Glomerular visceral epithelial cell (primary cell): Measurements from ENCODE around the gene CEACAM4.
"Not testable (repeated sequence)": the region's sequence is repeated elsewhere in the genome, so short reads cannot be mapped to it uniquely, and the experiment has no call there.

Source experiments
- DNase-seq: peaks from one replicate; pipeline ENCODE4 v3.0.0-alpha.2; 2016; ENCODE audit errors: extremely low spot score

CEACAM4 gene

DNA sequence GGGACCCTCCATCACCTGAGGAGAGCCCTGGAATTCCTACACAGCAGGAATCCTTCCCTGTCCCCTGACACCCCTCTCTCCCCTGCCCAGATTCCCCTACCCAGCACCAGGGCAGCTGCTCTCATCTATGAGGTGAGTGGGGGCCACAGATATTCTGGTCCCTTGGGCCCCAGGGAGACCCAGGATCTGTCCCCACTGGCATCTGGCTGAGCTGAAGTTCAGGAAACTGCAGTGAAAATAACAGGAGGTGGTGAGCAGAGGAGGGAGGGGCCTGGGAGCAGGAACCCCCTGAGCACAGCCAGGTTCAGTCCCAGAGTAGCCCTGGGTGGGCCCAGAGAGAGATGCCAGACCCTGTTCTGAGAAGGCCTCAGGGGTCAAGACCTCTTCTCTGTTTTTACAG is 40.8 kb downstream of the CEACAM4 start:
- DNase-seq, result no peak

DNA sequence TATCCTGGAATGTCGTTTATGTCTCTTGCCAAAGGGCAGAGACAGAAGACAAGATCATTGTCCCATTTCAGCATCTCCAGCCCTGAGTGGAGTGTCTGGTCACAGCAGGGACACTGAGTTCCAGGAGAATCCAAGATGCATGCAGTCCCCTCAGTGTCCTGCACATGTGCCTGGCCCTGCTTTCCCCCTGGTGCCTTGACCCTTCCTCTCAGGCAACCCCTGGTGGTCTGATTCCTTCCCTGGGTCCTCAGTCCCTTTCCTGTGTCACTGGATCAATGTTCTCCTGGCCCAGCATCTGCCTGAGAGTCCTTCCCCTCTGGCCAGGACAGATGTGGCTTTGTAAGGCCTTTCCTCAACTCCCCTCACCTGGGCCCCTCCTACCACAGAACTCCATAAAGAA is 41.9 kb downstream of the CEACAM4 start:
- no peak for DNase-seq

DNA sequence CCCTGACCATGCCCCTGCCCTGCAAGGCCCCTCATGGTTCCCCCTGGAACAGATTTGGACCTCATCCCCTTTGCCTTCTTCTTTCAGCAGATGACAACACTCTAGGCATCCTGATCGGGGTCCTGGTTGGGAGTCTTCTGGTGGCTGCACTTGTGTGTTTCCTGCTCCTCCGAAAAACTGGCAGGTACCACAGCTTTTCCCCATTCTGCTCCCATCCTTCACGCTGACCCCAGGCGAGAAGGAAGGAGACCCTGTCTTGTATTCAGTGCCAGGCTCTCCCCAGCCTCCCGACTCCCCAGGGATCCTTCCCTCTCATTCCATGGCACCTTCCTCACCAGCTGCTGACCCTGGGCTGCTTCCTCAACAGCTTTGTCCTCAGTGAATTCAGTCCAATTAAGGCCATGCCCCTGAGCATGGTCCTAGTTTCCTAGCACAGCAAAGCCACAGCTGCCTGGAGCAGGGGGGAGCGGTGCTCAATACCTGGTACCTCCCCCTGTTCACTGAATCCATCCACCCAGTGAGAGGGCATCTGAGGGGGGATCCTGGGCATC is 42.5 kb downstream of the CEACAM4 start:
- no peak for DNase-seq

DNA sequence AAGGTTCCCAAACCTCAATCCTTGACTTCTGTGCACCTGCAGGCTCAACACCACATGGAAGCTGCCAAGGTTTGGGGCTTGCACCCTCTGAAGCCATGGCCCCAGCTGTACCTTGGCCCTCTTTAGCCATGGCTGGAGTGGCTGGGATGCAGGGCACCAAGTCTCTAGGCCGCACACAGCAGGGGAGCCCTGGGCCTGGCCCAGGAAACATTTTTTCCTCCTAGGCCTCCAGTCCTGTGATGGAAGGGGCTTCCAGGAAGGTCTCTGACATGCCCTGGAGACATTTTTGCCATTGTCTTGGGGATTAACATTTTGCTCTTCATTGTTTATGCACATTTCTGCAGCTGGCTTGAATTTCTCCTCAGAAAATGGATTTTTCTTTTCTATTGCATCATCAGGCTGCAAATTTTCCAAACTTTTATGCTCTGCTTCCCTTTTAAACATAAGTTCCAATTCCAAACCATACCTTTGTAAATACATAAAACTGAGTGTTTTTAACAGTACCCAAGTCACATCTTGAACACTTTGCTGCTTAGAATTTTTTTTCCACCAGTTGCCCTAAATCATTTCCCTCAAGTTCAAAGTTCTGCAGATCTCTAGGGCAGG is 44.2 kb downstream of the CEACAM4 start:
- not testable (repeated sequence) for DNase-seq

DNA sequence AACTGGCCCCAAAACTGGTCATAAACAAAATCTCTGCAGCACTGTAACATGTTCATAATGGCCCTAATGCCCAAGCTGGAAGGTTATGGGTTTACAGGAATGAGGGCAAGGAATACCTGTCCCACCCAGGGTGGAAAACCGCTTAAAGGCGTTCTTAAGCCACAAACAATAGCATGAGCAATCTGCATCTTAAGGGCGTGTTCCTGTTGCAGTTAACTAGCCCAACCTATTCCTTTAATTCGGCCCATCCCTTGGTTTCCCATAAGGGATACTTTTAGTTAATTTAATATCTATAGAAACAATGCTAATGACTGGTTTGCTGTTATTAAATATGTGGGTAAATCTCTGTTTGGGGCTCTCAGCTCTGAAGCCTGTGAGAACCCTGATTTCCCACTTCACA is 45.8 kb downstream of the CEACAM4 start:
- not testable (repeated sequence) for DNase-seq

DNA sequence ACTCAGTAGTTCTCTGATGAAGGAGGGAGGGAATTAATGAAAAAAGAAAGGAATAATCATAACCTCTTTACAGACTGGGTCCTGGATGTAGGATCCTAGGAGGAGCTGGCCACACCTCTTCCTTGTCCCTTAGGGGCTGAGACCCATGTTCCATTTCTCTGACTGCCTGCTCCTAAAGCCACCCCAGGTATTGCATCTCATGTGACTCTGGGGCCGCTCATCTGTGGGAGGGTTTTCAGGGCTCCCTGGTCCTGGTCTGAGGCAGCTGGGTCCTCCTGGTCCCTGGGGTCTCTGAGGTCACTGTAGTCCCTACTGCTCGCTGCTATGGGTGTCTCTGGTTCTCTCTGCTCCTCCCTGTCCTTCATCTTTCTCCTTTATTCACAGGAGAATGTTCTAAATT is 48.0 kb downstream of the CEACAM4 start:
- DNase-seq, result no peak

DNA sequence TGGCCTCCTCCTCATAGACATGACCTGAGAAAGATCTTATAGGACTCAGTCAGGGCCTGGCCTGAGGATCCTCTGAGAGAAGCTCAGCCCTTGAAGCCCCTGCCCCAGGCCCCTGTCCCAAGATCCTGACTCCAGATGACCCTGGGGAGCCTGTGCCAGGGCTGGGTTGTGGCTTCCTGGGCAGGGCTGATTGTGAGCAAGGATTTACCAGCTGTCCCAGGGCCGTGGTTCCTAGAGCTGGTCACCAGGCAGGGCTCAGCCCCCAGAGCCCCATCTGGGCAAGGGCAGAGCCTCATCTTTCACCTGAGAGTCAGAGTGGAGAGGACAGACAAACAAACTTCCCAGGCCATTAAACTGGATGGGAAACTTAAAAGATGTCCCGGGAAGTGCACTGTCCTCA is 49.0 kb downstream of the CEACAM4 start:
- no peak for DNase-seq

DNA sequence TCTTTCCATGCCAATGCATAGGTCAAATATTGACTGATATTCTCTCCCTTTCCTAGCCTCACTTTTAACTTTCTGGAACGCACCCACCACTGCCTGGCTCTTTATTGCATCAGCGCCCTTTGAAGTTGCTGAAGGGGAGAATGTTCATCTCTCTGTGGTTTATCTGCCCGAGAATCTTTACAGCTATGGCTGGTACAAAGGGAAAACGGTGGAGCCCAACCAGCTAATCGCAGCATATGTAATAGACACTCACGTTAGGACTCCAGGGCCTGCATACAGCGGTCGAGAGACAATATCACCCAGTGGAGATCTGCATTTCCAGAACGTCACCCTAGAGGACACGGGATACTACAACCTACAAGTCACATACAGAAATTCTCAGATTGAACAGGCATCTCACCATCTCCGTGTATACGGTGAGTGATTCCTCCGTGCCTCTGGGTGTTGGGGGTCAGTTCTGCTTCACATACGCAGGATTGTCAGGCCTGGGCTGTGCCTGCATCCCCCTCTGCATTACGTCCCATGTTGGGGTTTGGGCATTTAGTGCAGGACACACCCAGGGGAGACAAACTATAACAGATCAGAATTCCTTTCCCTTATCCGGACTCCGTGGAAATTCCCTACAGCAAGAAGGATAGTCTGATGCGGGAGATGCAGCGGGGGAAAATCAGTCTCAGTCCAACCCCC is 49.6 kb downstream of the CEACAM4 start:
- no peak for DNase-seq

DNA sequence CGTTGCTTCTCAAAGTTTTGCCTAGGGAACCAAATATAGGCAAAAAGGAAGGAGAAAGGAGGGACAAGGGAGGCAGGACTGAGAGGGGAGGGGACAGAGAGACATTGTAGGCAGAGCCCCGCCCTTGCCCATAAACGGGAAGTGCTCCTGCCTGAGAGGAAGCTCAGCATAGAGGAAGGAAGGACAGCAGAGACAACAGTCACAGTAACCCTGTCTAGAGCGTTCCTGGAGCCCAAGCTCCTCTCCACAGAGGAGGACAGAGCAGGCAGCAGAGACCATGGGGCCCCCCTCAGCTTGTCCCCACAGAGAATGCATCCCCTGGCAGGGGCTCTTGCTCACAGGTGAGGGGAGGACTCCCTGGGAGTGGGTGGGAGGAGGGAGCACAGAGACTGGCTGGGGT is 50.9 kb downstream of the CEACAM4 start, which contains the start of gene CEACAM21:
TSS of gene CEACAM21 (plus strand) at position 169 of the 400 bp plus-strand sequence. CDS start at position 278, 109 bp downstream.
- DNase-seq, result no peak

DNA sequence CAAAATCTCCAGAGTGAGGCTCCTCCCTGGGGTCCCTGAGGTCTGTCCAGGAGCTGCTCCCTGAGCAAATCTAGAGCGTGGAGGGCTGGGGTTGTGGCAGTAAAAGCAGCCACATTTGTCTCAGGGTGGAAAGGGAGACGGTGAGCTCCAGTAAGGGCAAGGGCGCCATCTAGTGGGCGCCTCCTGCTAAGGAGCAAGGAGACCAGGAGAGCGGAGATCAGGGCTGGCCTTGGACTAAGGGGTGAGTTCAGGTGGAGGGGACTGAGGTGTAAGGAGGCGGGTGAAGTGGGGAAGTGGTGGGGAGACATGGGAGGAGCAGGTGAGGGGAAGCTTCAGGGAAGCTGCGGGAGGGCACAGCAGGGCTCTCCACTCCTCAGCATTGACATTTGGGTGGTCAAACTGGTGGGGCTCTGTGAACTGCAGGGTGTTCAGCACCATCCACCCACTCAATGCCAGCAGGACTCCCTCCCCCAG is 56.2 kb downstream of the CEACAM4 start:
- peak; percentile 76 for DNase-seq

DNA sequence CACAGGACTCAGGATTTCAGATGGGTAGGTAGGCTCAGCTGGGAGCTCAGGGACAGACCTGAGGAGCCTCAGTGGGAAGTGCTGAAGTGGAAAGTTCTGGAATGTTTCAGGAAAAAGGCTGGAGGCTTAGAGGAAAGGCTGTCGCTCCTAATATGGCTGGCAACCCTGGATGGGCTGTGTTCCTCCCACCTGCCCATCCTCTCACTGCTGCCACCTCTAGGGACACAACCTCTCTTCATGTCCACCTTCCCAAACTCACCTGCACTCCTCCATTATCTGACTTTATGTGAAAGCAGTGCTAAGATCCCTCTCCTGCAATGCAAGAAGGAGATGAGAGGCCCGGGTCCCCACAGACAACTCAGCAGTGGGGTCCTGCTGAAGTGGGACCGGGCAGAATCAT is 56.7 kb downstream of the CEACAM4 start:
- no peak for DNase-seq

DNA sequence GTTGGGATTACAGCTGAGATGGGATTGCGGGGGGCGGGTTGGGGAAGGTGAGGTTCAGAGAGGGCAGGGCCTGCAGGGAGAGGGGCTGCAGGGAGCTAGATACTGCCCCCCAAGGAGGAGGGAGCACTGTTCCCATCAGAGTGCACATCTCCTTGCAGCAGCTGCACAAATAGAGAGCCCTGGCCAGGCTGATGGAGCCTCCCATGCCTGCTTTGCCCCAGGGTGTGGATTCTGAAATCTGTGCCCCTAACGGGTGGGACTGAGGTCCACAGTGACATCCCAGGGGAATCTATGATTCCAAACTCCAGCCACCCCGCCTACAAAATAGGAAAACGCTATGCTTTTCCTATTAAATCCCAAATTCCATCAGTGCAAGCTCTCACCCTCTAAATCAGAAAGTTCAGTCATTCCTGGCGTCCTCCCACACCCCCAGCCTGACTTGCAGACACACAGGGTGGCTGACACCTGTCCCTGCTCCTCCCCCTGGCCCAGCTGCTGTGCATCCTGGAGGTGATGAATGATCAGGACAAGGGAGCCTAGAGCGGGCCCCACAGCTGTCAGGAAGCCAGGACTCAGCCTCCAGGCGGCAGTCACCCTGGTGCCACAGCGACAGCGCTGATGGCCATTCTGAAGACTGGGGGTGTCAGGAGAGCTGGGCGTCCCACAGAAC is 57.3 kb downstream of the CEACAM4 start:
- DNase-seq, result no peak
